ENCODE results near the gene BCAS3. TPM values are rescaled to one million over a fixed set of nuclear protein-coding genes. Genes with fewer than 3 reads are reported as not detected.
A peak's percentile ranks its signal among the peaks of the same experiment; 100 is the strongest.

The BCAS3 gene
- total RNA-seq, 1 donor from 2014 or later: 22.6 TPM

DNA sequence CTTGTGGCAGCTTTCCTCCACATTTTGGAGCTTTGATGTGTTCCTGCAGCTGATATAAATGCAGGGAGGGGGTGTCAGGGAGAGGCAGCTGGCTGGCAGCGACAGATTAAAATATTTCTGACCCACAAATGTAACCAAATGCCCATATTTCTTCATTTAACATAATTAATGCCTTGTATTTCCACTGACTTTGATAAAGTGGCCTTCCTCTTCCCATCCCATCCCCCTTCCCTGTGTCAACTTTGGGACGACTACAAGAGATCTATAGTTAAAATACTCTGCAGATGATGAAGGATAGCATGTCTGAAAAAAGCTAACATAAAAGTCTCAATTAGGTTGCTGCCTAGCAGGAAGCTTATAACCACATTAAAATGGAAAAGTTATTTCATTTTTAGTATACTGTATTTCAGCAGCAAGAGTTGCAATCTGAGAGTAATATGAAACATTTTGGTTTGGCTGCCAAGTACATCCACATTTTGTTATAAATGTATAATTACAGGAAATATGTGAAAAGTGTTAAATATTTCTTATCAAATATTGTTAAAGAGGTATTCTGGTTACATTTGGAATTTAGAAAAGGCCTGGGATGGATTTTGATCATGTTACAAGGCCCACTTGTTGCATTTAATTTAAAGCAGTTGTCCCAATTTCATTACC lies 483.3 kb downstream of the BCAS3 start:
- H3K36me3 Mint-ChIP-seq (ENCODE audit: low read depth): no peaks in the 10 kb centered on the region
- H3K27me3 Mint-ChIP-seq (ENCODE audit: low read depth): no peaks in the 10 kb centered on the region
- no peak for DNase-seq (ENCODE audit: low spot score)
- H3K4me1 Mint-ChIP-seq (ENCODE audit: low read depth): peaks cover 50% of the 10 kb centered on the region
- no peak overlapping the region for H3K4me3 Mint-ChIP-seq (ENCODE audit: unreplicated experiment)
- H3K27ac Mint-ChIP-seq (ENCODE audit: unreplicated experiment): peak overlapping the region; percentile 74
- H3K9me3 Mint-ChIP-seq (ENCODE audit: low read depth): peaks cover 2% of the 10 kb centered on the region
- TF ChIP-seq, protein P1, sequence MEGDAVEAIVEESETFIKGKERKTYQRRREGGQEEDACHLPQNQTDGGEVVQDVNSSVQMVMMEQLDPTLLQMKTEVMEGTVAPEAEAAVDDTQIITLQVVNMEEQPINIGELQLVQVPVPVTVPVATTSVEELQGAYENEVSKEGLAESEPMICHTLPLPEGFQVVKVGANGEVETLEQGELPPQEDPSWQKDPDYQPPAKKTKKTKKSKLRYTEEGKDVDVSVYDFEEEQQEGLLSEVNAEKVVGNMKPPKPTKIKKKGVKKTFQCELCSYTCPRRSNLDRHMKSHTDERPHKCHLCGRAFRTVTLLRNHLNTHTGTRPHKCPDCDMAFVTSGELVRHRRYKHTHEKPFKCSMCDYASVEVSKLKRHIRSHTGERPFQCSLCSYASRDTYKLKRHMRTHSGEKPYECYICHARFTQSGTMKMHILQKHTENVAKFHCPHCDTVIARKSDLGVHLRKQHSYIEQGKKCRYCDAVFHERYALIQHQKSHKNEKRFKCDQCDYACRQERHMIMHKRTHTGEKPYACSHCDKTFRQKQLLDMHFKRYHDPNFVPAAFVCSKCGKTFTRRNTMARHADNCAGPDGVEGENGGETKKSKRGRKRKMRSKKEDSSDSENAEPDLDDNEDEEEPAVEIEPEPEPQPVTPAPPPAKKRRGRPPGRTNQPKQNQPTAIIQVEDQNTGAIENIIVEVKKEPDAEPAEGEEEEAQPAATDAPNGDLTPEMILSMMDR (IDR thresholded peaks at IDR 0.05): no peak

DNA sequence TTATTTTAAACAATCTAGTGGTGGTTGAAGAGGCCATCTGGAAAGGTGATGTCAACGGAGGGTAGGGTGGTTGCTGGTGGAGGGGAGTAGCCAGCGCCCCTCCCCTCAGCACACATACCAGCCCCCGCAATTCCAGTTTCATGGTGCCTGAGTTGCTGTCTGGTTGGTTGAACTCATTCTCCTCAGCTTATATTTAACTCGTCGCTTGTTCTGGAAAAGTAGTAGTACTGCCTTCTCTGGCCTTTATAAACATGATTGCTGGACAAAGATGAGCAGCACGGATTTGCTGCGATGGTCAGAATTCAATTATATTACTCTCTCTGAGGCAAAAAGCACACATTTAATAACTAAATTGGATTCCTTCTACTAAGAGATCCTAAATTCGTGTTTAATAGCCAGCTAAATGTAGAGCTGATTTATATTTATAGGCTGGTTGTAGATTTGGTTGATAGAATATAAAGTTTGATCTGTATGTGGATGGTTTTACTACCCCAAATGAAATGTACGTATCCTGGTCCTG lies 484.0 kb downstream of the BCAS3 start:
- Mint-ChIP-seq H3K4me1 (ENCODE audit: low read depth) (peaks cover 47% of the 10 kb centered on the region), H3K27me3 (ENCODE audit: low read depth) (no peaks in the 10 kb centered on the region), H3K4me3 (ENCODE audit: unreplicated experiment) (no peak overlapping the region), H3K9me3 (ENCODE audit: low read depth) (peaks cover 2% of the 10 kb centered on the region), H3K36me3 (ENCODE audit: low read depth) (no peaks in the 10 kb centered on the region), H3K27ac (ENCODE audit: unreplicated experiment) (no peak overlapping the region)
- DNase-seq (ENCODE audit: low spot score): no peak
- TF ChIP-seq, protein P1 (IDR thresholded peaks at IDR 0.05): no peak

DNA sequence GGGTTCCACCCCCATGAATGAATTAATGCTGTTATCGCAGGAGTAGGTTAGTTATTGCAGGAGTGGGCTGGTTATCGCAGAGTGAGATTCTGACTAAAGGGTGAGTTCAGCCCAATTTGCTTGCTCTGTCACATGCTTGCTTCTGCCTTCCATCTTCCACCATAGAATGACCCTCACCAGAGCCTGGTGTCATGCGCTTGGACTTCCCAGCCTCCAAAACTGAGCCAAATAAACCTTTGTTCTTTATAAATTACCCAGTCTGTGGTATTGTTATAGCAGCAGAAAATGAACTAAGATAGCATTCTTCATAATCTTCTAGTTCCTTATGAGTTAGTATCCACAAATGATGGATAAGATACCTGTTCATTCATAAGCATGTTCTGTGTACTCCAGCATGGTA lies 486.9 kb downstream of the BCAS3 start:
- Mint-ChIP-seq H3K27ac (ENCODE audit: unreplicated experiment) (no peak overlapping the region), H3K4me3 (ENCODE audit: unreplicated experiment) (no peak overlapping the region), H3K9me3 (ENCODE audit: low read depth) (peaks cover 2% of the 10 kb centered on the region), H3K27me3 (ENCODE audit: low read depth) (no peaks in the 10 kb centered on the region), H3K4me1 (ENCODE audit: low read depth) (peaks cover 24% of the 10 kb centered on the region), H3K36me3 (ENCODE audit: low read depth) (no peaks in the 10 kb centered on the region)
- no peak for DNase-seq (ENCODE audit: low spot score)
- TF ChIP-seq, protein P1 (IDR thresholded peaks at IDR 0.05): no peak

DNA sequence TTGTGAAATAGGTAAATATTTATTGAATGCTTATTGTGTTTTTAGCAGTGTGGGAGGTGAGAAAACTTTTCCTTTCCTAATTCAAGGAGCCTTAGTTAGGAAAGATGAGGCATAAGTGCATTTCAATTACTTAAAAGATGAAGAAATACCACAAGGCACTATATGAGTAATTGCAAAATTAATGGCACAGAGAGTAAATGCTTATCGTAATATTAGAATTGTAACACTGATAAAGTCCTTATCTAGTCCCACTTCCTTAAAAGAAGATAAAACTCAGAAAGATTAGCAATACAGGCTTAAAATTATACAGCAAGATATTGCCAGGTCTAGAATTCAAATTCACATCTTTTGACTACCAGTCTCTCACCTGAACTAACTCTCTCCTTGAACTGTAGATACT lies 489.4 kb downstream of the BCAS3 start:
- TF ChIP-seq, protein P1 (IDR thresholded peaks at IDR 0.05): no peak
- H3K36me3 Mint-ChIP-seq (ENCODE audit: low read depth): peaks cover 6% of the 10 kb centered on the region
- no peak for DNase-seq (ENCODE audit: low spot score)
- peaks cover 2% of the 10 kb centered on the region for H3K9me3 Mint-ChIP-seq (ENCODE audit: low read depth)
- H3K4me3 Mint-ChIP-seq (ENCODE audit: unreplicated experiment): no peak overlapping the region
- no peaks in the 10 kb centered on the region for H3K27me3 Mint-ChIP-seq (ENCODE audit: low read depth)
- peaks cover 2% of the 10 kb centered on the region for H3K4me1 Mint-ChIP-seq (ENCODE audit: low read depth)
- no peak overlapping the region for H3K27ac Mint-ChIP-seq (ENCODE audit: unreplicated experiment)

DNA sequence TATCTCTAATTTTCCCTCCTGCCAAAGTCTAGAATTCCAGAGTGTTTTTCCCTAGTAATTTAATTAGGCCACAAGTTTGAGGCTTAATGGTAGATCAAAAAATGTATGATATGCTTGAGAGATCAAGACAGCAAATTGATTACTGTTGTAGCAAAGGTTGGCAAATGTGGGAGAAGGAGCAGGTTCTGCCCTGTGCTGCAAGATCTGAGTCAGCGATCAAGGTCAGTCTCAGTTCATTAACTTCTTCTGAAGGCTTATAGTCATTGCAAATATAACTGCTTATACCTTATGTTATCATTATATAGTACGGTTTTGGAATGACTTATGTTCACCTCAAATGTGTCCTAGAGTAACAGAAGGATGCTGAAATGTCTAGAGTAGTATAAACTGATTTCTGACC lies 490.9 kb downstream of the BCAS3 start:
- Mint-ChIP-seq H3K27ac (ENCODE audit: unreplicated experiment) (no peak overlapping the region), H3K27me3 (ENCODE audit: low read depth) (no peaks in the 10 kb centered on the region), H3K4me1 (ENCODE audit: low read depth) (no peaks in the 10 kb centered on the region), H3K4me3 (ENCODE audit: unreplicated experiment) (no peak overlapping the region), H3K9me3 (ENCODE audit: low read depth) (peaks cover 2% of the 10 kb centered on the region), H3K36me3 (ENCODE audit: low read depth) (peaks cover 6% of the 10 kb centered on the region)
- TF ChIP-seq, protein P1 (IDR thresholded peaks at IDR 0.05): no peak
- no peak for DNase-seq (ENCODE audit: low spot score)
